Stimulated activated CD4-positive, alpha-beta T cell treated with anti-CD3 and anti-CD28 coated beads, Interleukin-15, amount 100 ng/mL, for 48 hours (primary cell): ENCODE data around the gene ITPA.
A peak's percentile ranks its signal among the peaks of the same experiment; 100 is the strongest.

Experiments used
- DNase-seq, 2 donors: peaks; one replicate each; pipeline ENCODE4 v3.0.0-alpha.2; 2020; ENCODE audit warnings: low read depth in 2 of 2

Gene ITPA

GRCh38 chr20:3227936-3228749, 18.8 kb downstream of the ITPA start:
- no peak for DNase-seq

- DNase-seq: no peak
Observed at GRCh38 chr20:3228750-3229032, 19.4 kb downstream of the ITPA start.

DNA sequence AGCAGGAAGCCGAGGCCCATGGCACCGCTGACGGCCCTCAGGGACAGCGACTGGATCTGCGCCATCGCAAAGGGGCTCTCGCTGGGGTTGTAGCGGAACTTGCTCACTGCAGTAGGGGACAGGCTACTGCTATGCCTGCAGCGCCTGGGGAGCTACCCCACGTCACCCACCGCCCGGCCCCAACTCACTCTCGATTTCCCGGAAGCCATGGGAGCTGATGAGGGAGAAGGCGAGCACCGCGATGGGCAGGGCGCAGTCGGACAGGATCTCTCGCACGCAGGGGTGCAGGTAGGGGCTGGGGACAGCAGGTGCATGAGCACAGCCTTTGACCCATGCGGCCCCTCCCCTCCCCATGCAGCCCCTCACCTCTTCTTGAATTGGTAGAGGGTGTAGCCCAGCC, 19.9 kb downstream of the ITPA start:
- no peak for DNase-seq

- DNase-seq: no peak
Observed at GRCh38 chr20:3229798-3230197, 20.5 kb downstream of the ITPA start.

- DNase-seq: no peak
Observed at GRCh38 chr20:3231116-3231515, 21.8 kb downstream of the ITPA start.

- DNase-seq: no peak
Observed at GRCh38 chr20:3231889-3232588, 22.7 kb downstream of the ITPA start.

DNA sequence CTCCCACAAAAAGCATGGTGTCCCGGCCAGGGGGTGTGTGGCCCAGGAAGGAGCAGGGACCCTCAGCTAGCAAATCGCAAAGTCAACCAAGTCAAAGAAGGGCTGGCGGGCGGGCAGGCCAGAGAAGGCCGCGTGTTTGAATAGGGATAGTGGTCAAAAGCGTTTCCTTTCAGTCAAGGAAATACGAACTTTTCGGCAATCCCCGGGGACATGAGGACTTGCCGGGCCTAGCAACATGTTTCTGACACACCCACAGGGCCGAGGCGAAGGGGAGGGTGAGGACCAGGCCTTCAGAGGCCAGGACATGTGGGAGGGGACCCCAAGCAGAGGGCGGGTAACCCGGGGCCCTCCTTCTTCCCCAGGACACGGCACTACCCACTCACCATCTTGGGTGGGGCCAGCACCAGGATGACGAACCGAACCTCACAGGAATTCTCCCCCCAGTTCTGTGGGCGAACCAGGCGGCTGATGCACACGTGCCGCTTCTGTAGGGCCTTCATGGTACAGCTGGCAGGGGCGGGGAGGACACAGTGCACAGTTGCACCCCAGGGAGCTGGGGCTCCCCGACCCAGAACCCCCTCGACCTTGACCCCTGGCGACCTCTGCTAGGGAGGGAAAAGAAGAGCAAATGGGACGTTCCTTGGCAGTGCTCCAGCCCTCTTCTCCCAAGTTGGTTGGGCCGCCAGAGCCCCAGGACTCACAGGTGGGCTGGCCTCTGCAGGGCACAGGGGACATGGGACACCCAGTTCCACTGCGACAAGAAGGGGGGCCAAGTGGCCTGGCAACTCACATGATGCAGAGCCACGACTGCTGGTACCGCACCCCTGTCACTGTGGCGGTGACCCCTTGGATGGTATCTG, 24.1 kb downstream of the ITPA start:
- no peak for DNase-seq

DNA sequence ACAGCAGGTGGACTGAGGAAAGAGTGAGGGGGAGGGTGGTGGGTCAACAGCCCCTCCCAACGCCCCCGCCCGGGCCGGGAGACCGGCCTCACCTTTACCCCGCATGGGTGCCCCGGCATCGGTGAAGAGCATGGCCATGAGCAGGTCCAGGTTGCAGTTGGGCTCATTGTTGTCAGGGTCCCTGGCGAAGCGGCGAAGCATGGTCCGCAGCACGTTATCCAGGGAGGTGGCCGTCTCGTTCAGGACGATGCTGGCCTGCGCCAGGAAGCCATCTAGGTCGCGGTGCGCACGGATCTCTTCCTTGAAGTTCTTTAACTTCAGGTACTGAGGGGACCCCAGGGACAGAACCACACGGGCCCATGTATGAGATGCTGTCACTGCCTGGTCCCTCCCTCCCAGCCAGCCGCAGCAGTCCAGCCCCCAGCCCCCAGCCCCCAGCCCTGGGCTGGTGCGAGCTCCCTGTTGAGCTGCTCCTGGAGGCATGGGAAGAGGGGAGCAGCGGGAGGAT, 24.7 kb downstream of the ITPA start:
- no peak for DNase-seq

DNA sequence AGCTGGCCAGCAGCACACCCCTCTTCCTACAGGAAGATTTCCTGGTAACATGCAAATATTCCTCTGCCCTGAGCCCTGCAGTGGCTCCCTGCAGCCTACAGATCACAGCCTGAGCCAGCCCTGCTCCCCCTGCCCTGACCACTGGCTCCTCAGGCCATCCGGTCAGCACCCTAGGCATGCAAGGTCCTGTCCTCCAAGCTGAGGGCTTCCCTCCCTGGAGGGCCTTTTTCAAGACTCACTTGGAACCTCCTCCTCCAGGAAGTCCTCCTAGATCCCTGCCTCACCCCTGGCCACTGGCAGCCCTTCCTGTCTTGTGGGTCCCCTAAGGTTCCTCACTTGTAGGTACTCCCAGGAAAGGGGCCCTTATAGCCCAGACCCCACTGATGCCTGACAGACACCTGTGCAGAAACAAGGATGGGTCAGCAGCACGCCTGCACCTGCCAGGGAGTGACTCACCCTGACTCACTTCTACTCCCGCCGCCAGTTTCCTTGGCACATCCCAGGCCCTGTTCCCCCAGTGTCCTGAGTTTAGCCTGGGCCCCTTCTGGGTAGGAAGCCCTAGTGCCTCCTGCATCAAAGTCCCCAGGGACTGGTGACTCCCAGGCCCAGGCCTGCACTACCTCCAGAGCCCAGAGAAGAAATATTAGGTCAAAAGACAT, 26.5 kb downstream of the ITPA start:
- DNase-seq: no peak

DNA sequence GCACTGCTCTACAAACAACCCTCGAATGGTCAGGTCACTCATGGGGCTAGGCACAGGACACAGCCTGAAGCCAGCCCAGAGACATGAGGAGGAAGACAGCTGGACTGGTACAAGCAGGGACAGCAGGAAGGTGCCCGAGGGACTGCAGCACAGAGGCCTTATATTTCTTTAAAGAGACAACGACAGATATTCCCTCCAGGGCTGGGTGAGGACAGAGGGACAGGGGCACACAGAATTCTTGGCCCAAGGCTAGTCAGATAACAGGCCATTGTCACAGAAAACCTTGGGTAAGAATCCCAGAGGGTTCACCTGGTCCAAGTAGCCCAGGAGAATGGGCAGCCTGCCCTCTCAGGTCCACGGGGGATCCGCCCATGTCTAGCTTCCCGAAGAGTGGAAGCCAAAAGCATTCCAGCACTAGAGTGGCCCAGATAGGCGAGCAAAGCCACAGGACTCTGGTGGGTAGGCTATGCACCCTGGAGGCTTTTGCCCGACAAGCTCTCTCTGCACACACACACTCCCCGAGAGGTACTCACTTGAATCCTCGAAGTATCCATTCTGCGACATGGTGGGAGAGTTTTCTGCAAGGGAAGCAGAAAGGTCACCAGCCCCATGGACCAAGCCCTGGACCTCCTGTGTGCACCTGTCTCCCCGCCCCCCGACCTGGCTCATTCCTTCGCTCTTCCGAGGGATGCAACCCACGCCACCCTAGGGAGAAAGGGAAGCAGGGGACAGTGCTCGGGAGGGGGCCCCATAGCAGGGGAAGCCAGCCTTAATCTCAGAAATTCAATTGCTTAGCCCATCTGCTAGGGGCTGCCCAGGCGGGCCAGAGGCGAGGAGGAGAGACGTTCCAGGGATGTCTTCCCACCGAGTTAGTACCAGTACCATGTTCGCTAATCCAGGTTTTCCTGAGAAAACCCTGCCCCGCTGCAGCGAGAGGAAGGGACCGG, 28.0 kb downstream of the ITPA start:
- no peak for DNase-seq

DNA sequence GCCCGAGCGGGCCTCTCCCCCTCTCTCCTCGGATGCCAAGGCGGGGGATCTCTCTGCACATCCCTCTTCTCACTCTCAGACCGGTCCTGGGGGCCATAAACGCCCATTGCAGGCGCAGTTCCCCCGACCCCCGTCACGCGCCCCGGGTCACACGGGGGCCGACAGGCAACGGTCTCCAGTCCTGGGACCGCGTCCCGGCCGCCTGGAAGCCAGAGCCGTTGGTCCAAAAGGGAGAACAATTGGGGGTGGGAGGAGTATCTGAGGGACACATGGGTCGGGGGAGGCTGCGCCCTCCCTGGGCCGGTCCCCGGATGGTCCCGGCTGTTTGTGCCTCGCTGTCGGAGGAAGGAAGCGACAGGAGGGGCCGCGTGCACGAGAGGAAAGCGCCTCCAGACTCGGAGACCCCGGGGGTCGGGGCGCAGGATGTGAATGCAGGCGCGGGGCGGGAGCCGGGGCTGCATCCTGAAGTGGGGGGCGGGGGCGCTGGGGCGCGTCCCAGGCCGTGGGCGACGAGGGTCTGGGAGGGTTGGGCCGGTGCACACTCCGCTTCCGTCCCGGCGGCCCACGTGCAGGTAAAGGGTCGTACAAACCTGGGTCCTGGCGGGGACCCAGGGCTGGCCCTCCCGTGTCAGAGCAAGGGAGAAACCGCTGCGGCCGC, 28.8 kb downstream of the ITPA start:
- no peak for DNase-seq

DNA sequence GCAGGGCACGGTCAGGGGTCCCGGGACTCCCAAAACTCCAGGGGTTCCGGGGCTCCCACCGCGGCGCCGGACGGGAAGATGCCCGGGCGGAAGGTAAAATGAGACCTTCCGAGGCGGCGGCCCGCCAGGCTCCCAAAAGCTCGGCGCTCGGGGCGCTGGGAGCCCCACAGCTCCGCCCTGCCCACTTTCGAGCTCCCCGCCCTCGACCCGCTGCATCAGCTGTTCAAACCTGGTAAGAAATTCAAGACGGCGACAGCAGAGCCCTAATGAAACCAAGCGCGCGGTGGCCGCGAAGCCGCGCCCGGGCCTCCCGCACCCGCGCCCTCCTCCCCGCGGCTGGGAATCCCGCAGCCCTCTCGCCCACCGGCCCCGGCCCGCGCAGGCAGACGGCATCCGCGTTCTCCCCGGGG, 29.3 kb downstream of the ITPA start:
- peak in 1 of 2 donors; percentile 42 for DNase-seq

- DNase-seq: no peak
Observed at GRCh38 chr20:3239026-3239866, 29.9 kb downstream of the ITPA start, which contains the start of gene SLC4A11. Gene SLC4A11, minus strand, starts transcription at chr20:3239190. Its CDS starts 53 bp downstream, at chr20:3239137.

GRCh38 chr20:3239867-3240775, 30.8 kb downstream of the ITPA start:
- no peak for DNase-seq

DNA sequence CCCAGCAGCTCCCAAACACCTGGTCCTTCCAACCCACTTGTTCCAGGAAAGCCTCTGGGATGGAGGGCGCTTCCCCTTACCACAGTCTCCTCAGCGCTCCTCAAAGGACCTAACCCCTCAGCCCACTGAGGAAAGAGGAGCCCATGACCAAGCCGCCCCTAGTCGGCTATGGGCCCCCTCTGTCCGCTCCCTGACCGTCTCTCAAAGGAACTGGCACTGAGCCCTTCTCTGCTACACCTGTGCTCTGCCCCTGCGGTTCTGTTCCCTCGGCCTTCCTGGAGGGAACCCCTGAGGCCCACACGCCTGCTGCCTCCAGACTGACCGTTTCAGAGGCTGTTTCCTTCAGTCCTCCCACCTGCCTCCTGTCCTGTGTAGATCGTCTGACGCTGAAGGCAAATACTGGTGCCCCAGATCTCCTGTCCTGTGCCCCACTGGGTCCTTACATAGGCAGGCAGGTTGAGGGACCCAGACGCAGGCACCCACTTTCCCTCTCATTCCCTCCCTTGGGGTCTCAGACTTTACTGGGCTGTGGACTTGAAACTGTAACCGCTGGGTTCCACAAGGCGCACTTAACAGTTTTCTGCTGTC, 31.6 kb downstream of the ITPA start:
- DNase-seq: no peak

DNA sequence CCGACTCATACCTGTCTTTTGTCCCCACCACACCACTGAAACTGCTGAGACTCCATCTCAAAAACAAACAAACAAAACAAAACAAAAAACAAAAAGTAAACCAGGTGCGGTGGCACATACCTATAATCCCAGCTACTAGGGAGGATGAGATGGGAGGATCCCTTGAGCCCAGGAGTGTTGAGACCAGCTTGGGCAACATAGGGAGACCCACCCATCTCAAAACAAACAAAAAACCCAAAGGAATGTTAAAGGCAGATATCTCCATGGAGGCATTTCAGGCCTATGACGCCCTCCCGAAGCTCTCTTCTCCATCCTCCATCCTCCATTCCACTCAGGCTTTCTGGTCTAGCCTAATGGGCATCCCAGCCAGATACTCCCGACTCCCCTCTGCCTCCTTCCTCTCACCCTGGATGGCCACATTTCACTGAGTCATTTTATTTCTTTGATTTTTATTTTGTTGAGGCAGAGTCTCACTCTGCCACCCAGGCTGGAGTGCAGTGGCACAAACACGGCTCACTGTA, 32.9 kb downstream of the ITPA start:
- DNase-seq: no peak

- DNase-seq: no peak
Observed at GRCh38 chr20:3243718-3244358, 34.5 kb downstream of the ITPA start.
